ENCODE measurements around the gene NACC2. TPM values are rescaled to one million over a fixed set of nuclear protein-coding genes. Genes with fewer than 3 reads are reported as not detected.

Gene NACC2
- total RNA-seq, 1 donor from 2014 or later: 4.5 TPM

GRCh38 chr9:136049491-136050265, 45.4 kb downstream of the NACC2 start:
- Histone ChIP-seq H3K4me1 (peaks cover 34% of the 10 kb centered on the region), H3K4me3 (no peak overlapping the region), H3K27ac (no peak overlapping the region), H3K36me3 (no peaks in the 10 kb centered on the region), H3K27me3 (peaks cover 19% of the 10 kb centered on the region), H3K9ac (no peak overlapping the region), H3K9me3 (ENCODE audit: low read depth) (no peaks in the 10 kb centered on the region), H3K4me2 (no peak overlapping the region), H2AFZ (replicated peaks) (no peak overlapping the region), H4K20me1 (ENCODE audit: low read depth) (peaks cover 22% of the 10 kb centered on the region), H3K79me2 (ENCODE audit: low read depth) (no peaks in the 10 kb centered on the region), H3F3A (ENCODE audit: low read depth) (peaks cover 28% of the 10 kb centered on the region)
- Mint-ChIP-seq H3K4me3 (peak overlapping the region; percentile 57), H3K27ac (no peak overlapping the region), H3K36me3 (no peaks in the 10 kb centered on the region), H3K9me3 (no peaks in the 10 kb centered on the region), H3K27me3 (ENCODE audit: insufficient read depth, low read depth) (peaks cover 6% of the 10 kb centered on the region), H3K4me1 (peaks cover 15% of the 10 kb centered on the region)
- DNase-seq (ENCODE audit: low spot score): no peak
- TF ChIP-seq CTCF (IDR thresholded peaks at IDR 0.05): no peak
- TF ChIP-seq EZH2phosphoT487 (IDR thresholded peaks at IDR 0.05): no peak
- TF ChIP-seq EZH2 (IDR thresholded peaks at IDR 0.05): no peak

GRCh38 chr9:136048560-136049411, 46.3 kb downstream of the NACC2 start:
- no peak overlapping the region for H2AFZ ChIP-seq (replicated peaks)
- no peaks in the 10 kb centered on the region for H3K36me3 ChIP-seq
- no peak overlapping the region for H3K27ac ChIP-seq
- H4K20me1 ChIP-seq (ENCODE audit: low read depth): peaks cover 18% of the 10 kb centered on the region
- H3K9me3 Mint-ChIP-seq: no peaks in the 10 kb centered on the region
- H3K36me3 Mint-ChIP-seq: no peaks in the 10 kb centered on the region
- H3K4me1 ChIP-seq: peaks cover 26% of the 10 kb centered on the region
- H3K4me3 Mint-ChIP-seq: no peak overlapping the region
- H3K79me2 ChIP-seq (ENCODE audit: low read depth): no peaks in the 10 kb centered on the region
- H3K9me3 ChIP-seq (ENCODE audit: low read depth): no peaks in the 10 kb centered on the region
- peaks cover 22% of the 10 kb centered on the region for H3F3A ChIP-seq (ENCODE audit: low read depth)
- peaks cover 6% of the 10 kb centered on the region for H3K27me3 Mint-ChIP-seq (ENCODE audit: insufficient read depth, low read depth)
- no peak overlapping the region for H3K4me3 ChIP-seq
- no peak overlapping the region for H3K9ac ChIP-seq
- peaks cover 13% of the 10 kb centered on the region for H3K4me1 Mint-ChIP-seq
- no peak for DNase-seq (ENCODE audit: low spot score)
- H3K27me3 ChIP-seq: peaks cover 19% of the 10 kb centered on the region
- H3K4me2 ChIP-seq: no peak overlapping the region
- no peak overlapping the region for H3K27ac Mint-ChIP-seq
- TF ChIP-seq EZH2 (IDR thresholded peaks at IDR 0.05) (no peak), CTCF (IDR thresholded peaks at IDR 0.05) (no peak), EZH2phosphoT487 (IDR thresholded peaks at IDR 0.05) (no peak)

GRCh38 chr9:136047775-136048559, 47.1 kb downstream of the NACC2 start:
- no peak overlapping the region for H3K27ac ChIP-seq

More at GRCh38 chr9:136047775-136048559, 47.1 kb downstream of the NACC2 start:
- Mint-ChIP-seq H3K27ac (no peak overlapping the region), H3K4me1 (peaks cover 10% of the 10 kb centered on the region), H3K27me3 (ENCODE audit: insufficient read depth, low read depth) (peaks cover 6% of the 10 kb centered on the region), H3K9me3 (no peaks in the 10 kb centered on the region), H3K4me3 (no peak overlapping the region), H3K36me3 (no peaks in the 10 kb centered on the region)
- H3K27me3 ChIP-seq: peaks cover 19% of the 10 kb centered on the region
- no peaks in the 10 kb centered on the region for H3K9me3 ChIP-seq (ENCODE audit: low read depth)
- peaks cover 10% of the 10 kb centered on the region for H4K20me1 ChIP-seq (ENCODE audit: low read depth)
- no peak for TF ChIP-seq EZH2 (IDR thresholded peaks at IDR 0.05)
- TF ChIP-seq CTCF (IDR thresholded peaks at IDR 0.05): no peak
- no peak for TF ChIP-seq EZH2phosphoT487 (IDR thresholded peaks at IDR 0.05)
- no peak for DNase-seq (ENCODE audit: low spot score)
- H3K4me1 ChIP-seq: peaks cover 17% of the 10 kb centered on the region
- H2AFZ ChIP-seq (replicated peaks): no peak overlapping the region
- no peaks in the 10 kb centered on the region for H3K79me2 ChIP-seq (ENCODE audit: low read depth)
- H3K36me3 ChIP-seq: no peaks in the 10 kb centered on the region
- no peak overlapping the region for H3K4me3 ChIP-seq
- no peak overlapping the region for H3K4me2 ChIP-seq
- H3K9ac ChIP-seq: no peak overlapping the region
- peaks cover 14% of the 10 kb centered on the region for H3F3A ChIP-seq (ENCODE audit: low read depth)

Data from neural progenitor cell (in vitro differentiated cells).